SK-N-SH (cell line): ENCODE data around the gene CD300H. TPM values are rescaled to one million over a fixed set of nuclear protein-coding genes. Genes with fewer than 3 reads are reported as not detected.

Experiments used
- CTCF ChIA-PET: fragments of 300-600, 350-600 bp; formaldehyde crosslinking; extraction: SDS; loops from one replicate; lab custom pipeline; 2021; lab: Yijun Ruan, JAX
- POLR2A ChIA-PET: fragments of 350-600 bp; sonication (Branson Sonifier 250); formaldehyde crosslinking; extraction: SDS; loops from one replicate; lab custom pipeline; 2020; ENCODE audit warnings: antibody characterized with exemption, inconsistent platforms; lab: Yijun Ruan, JAX
- DNase-seq: peaks from one replicate; pipeline ENCODE4 v3.0.0; 2012
- H2AFZ ChIP-seq: fragments of 200-600 bp; sonication (generic); 2 replicates; pipeline ENCODE4 v1.8.1; 2016; ENCODE audit warnings: antibody characterized with exemption, mild to moderate bottlenecking, low read depth
- H3F3A ChIP-seq: fragments of 200-600 bp; sonication (generic); replicated peaks from 2 replicates; pipeline ENCODE3; 2016; ENCODE audit warnings: antibody characterized with exemption, mild to moderate bottlenecking; ENCODE audit not compliant: insufficient read depth
- H3K27ac ChIP-seq, 2 experiments: fragments of 200-500 bp in 1 of 2; fragments of 200-600 bp in 1 of 2; sonication (Bioruptor generic) in 1 of 2; sonication (generic), shearing (Covaris generic) in 1 of 2; 2 replicates each; pipeline versions ENCODE4 v1.5.1 to v1.6.1; 2014 to 2016; ENCODE audit warnings: low read depth in 2 of 2, inconsistent platforms in 1 of 2, low read length in 1 of 2, mild to moderate bottlenecking in 1 of 2, mixed read lengths in 1 of 2
- H3K27me3 ChIP-seq: fragments of 200-600 bp; sonication (generic), shearing (Covaris generic); 2 replicates; pipeline ENCODE4 v1.6.1; 2016; ENCODE audit warnings: mixed run types; ENCODE audit not compliant: insufficient read depth
- H3K36me3 ChIP-seq, 2 experiments: fragments of 200-500 bp in 1 of 2; fragments of 200-600 bp in 1 of 2; sonication (Bioruptor generic) in 1 of 2; sonication (generic) in 1 of 2; replicated peaks in 1 of 2; 2 replicates each; pipeline versions ENCODE3 to v1.5.1; 2014 to 2016; ENCODE audit warnings: low read length in 1 of 2, mild to moderate bottlenecking in 1 of 2; ENCODE audit not compliant: insufficient read depth in 2 of 2, control insufficient read depth in 1 of 2
- H3K4me1 ChIP-seq, 2 experiments: fragments of 200-500 bp in 1 of 2; fragments of 200-600 bp in 1 of 2; sonication (Bioruptor generic) in 1 of 2; sonication (generic), shearing (Covaris generic) in 1 of 2; 2 replicates each; pipeline versions ENCODE4 v1.5.1 to v1.6.1; 2014 to 2016; ENCODE audit warnings: low read depth in 1 of 2, low read length in 1 of 2, mixed run types in 1 of 2; ENCODE audit not compliant: insufficient read depth in 2 of 2, control insufficient read depth in 1 of 2
- H3K4me2 ChIP-seq: fragments of 200-600 bp; sonication (generic), shearing (Covaris generic); 2 replicates; pipeline ENCODE4 v1.6.1; 2017; ENCODE audit warnings: mixed run types
- H3K4me3 ChIP-seq, 2 experiments: fragments of 200-500 bp in 1 of 2; fragments of 200-600 bp in 1 of 2; sonication (Bioruptor generic) in 1 of 2; sonication (generic), shearing (Covaris generic) in 1 of 2; 2 replicates each; pipeline versions ENCODE4 v1.5.1 to v1.8.1; 2014 to 2016; ENCODE audit warnings: low read depth in 2 of 2, inconsistent platforms in 1 of 2, low read length in 1 of 2, mild to moderate bottlenecking in 1 of 2, mixed read lengths in 1 of 2, moderate library complexity in 1 of 2
- H3K79me2 ChIP-seq: fragments of 200-600 bp; sonication (generic); 2 replicates; pipeline ENCODE4 v1.8.1; 2017; ENCODE audit warnings: mild to moderate bottlenecking; ENCODE audit not compliant: insufficient read depth
- H3K9ac ChIP-seq: fragments of 200-600 bp; sonication (generic); 2 replicates; pipeline ENCODE4 v1.6.1; 2017; ENCODE audit warnings: mixed run types
- H3K9me2 ChIP-seq: fragments of 200-600 bp; sonication (generic); 2 replicates; pipeline ENCODE4 v1.6.1; 2017; ENCODE audit warnings: mixed run types
- H3K9me3 ChIP-seq: fragments of 200-600 bp; sonication (generic); 2 replicates; pipeline ENCODE4 v1.6.1; 2017; ENCODE audit warnings: mixed run types, mild to moderate bottlenecking, moderate library complexity
- H4K20me1 ChIP-seq: fragments of 200-600 bp; sonication (generic); 2 replicates; pipeline ENCODE4 v1.6.1; 2017; ENCODE audit warnings: mild to moderate bottlenecking, mixed run types; ENCODE audit not compliant: insufficient read depth
- CHD2 ChIP-seq: fragments of 150-350 bp; IDR thresholded peaks from 2 replicates; pipeline ENCODE4 v1.6.1; 2018; ENCODE audit warnings: low read length; ENCODE audit not compliant: partially characterized antibody
- EP300 ChIP-seq, 2 experiments: IDR thresholded peaks; 2 replicates each; pipeline versions ENCODE4 v1.4.0 to v1.6.1; 2012; ENCODE audit warnings: borderline replicate concordance in 1 of 2, low read depth in 1 of 2, low read length in 1 of 2
- EZH2phosphoT487 ChIP-seq: fragments of 200-600 bp; sonication (generic); IDR thresholded peaks from 2 replicates; pipeline ENCODE4 v1.6.1; 2017; ENCODE audit warnings: low read depth, mixed run types, mild to moderate bottlenecking, antibody characterized with exemption, moderate library complexity, borderline replicate concordance
- FOSL2 ChIP-seq: IDR thresholded peaks from 2 replicates; pipeline ENCODE4 v1.4.0; 2012; ENCODE audit warnings: low read depth, mild to moderate bottlenecking, moderate library complexity, borderline replicate concordance
- FOXJ3 ChIP-seq: sonication (generic); formaldehyde crosslinking; IDR thresholded peaks from 2 replicates; pipeline ENCODE4 v1.5.1; 2020; ENCODE audit warnings: mild to moderate bottlenecking, missing genetic modification reagents
- FOXM1 ChIP-seq: IDR thresholded peaks from 2 replicates; pipeline ENCODE4 v1.4.0; 2012; ENCODE audit warnings: low read depth, mild to moderate bottlenecking
- GATA2 ChIP-seq: sonication (generic); formaldehyde crosslinking; IDR thresholded peaks from 2 replicates; pipeline ENCODE4 v1.5.0; 2020; ENCODE audit warnings: mild to moderate bottlenecking, missing genetic modification reagents
- IRF3 ChIP-seq: fragments of 150-350 bp; IDR thresholded peaks from 2 replicates; pipeline ENCODE4 v1.6.1; 2016; ENCODE audit warnings: mild to moderate bottlenecking, low read depth, low read length
- MEF2A ChIP-seq: IDR thresholded peaks from 2 replicates; pipeline ENCODE4 v1.4.0; 2012; ENCODE audit warnings: low read depth, borderline replicate concordance
- MXI1 ChIP-seq: IDR thresholded peaks from 2 replicates; pipeline ENCODE4 v1.6.1; 2012; ENCODE audit warnings: mild to moderate bottlenecking, low read depth, low read length, improper control_type of control experiment
- NFIC ChIP-seq: IDR thresholded peaks from 2 replicates; pipeline ENCODE4 v1.4.0; 2012; ENCODE audit warnings: borderline replicate concordance
- POLR2AphosphoS5 ChIP-seq: IDR thresholded peaks from 2 replicates; pipeline ENCODE4 v1.6.1; 2012; ENCODE audit warnings: low read depth, low read length
- REST ChIP-seq: IDR thresholded peaks from 2 replicates; pipeline ENCODE4 v1.6.1; 2012; ENCODE audit warnings: mild to moderate bottlenecking, low read depth, low read length, moderate library complexity
- SIN3A ChIP-seq: IDR thresholded peaks from 2 replicates; pipeline ENCODE4 v1.6.1; 2012; ENCODE audit warnings: low read depth, mild to moderate bottlenecking, low read length, moderate library complexity, borderline replicate concordance
- SMC3 ChIP-seq: IDR thresholded peaks from 2 replicates; pipeline ENCODE4 v1.6.1; 2012; ENCODE audit warnings: low read depth, low read length, improper control_type of control experiment
- TAF1 ChIP-seq: IDR thresholded peaks from 2 replicates; pipeline ENCODE4 v1.6.1; 2012; ENCODE audit warnings: low read depth, mild to moderate bottlenecking, low read length, moderate library complexity, borderline replicate concordance
- USF2 ChIP-seq: fragments of 150-350 bp; IDR thresholded peaks from 2 replicates; pipeline ENCODE4 v1.6.1; 2017; ENCODE audit warnings: antibody characterized with exemption, low read length, low read depth, borderline replicate concordance
- WGBS: methylation state at CpG from one replicate; pipeline ENCODE4 v1.1.6; 2017; ENCODE audit warnings: low lambda C conversion rate; 5-methylcytosine and 5-hydroxymethylcytosine counted together
- polyA plus RNA-seq, 3 experiments: library from polyadenylated mRNA; depleted of rRNA; stranded (reverse); fragments of >200 nt; gene quantifications; 2 replicates each; pipeline ENCODE4 v1.2.3, GENCODE V29; 2012

CD300H gene
- polyA plus RNA-seq, 1 of the 3 experiments (the other 2 are of a cell fraction), result not detected

- no peaks in the 10 kb centered on the region for H3K79me2 ChIP-seq
- no peaks in the 10 kb centered on the region for H3K9me3 ChIP-seq
- no peaks in the 10 kb centered on the region for H3K4me1 ChIP-seq
- H3K27ac ChIP-seq, result no peak overlapping the region
- DNase-seq, result no peak
- no peak overlapping the region for H2AFZ ChIP-seq
- no peak overlapping the region for H3K4me3 ChIP-seq
- WGBS, result 46% methylated on average over 29 of the region's 32 CpGs
- no peaks in the 10 kb centered on the region for H3K27me3 ChIP-seq
- no peaks in the 10 kb centered on the region for H3K9me2 ChIP-seq
- TF ChIP-seq GATA2 (CRISPR knock-in tag) (no peak), MXI1 (no peak), FOXJ3 (CRISPR knock-in tag) (no peak), EZH2phosphoT487 (no peak), USF2 (no peak), FOSL2 (no peak), POLR2AphosphoS5 (no peak), CHD2 (no peak), FOXM1 (no peak), SIN3A (no peak), EP300 (IDR thresholded peaks at IDR 0.05; ENCODE audit: borderline replicate concordance in 1 of 2, low read depth in 1 of 2, low read length in 1 of 2) (no peak), MEF2A (no peak)
- H3K9ac ChIP-seq, result no peak overlapping the region
- no peaks in the 10 kb centered on the region for H4K20me1 ChIP-seq
- no peak overlapping the region for H3K4me2 ChIP-seq
- H3F3A ChIP-seq, result no peaks in the 10 kb centered on the region
- POLR2A ChIA-PET, result no interaction called here
- CTCF ChIA-PET, result interaction anchor here (1.1 to 2.3 kb wide), 4 partner anchors 37 to 201 kb away, joined by 3 to 7 read pairs (median 4); no protein-coding TSS in a partner anchor
- no peaks in the 10 kb centered on the region for H3K36me3 ChIP-seq
Measured at GRCh38 chr17:74569020-74570003, 2.0 kb upstream of the CD300H start.

- no peak overlapping the region for H3K27ac ChIP-seq
- H3K4me1 ChIP-seq, result no peaks in the 10 kb centered on the region
- H3K4me2 ChIP-seq, result no peak overlapping the region
- H4K20me1 ChIP-seq, result no peaks in the 10 kb centered on the region
- no peak overlapping the region for H3K4me3 ChIP-seq
- H3K9me3 ChIP-seq, result no peaks in the 10 kb centered on the region
- H3K9me2 ChIP-seq, result no peaks in the 10 kb centered on the region
- CTCF ChIA-PET, result interaction anchor here (1.7 to 3.8 kb wide), 4 partner anchors 21 to 169 kb away, joined by 4 to 104 read pairs (median 29); partner anchors contain the start of gene RAB37
- H3K36me3 ChIP-seq, result no peaks in the 10 kb centered on the region
- no peaks in the 10 kb centered on the region for H3K27me3 ChIP-seq
- no peaks in the 10 kb centered on the region for H3K79me2 ChIP-seq
- WGBS, result 20% methylated on average over 4 of the region's 4 CpGs
- no peak overlapping the region for H2AFZ ChIP-seq
- no peaks in the 10 kb centered on the region for H3F3A ChIP-seq
- no peak for DNase-seq
- no peak overlapping the region for H3K9ac ChIP-seq
- POLR2A ChIA-PET, result no interaction called here
- TF ChIP-seq NFIC, result no peak
- TF ChIP-seq SMC3, result no peak
- no peak for TF ChIP-seq FOXJ3 (CRISPR knock-in tag)
- TF ChIP-seq USF2, result no peak
- TF ChIP-seq FOXM1, result no peak
- no peak for TF ChIP-seq TAF1
- TF ChIP-seq IRF3, result no peak
- TF ChIP-seq REST, result no peak
Measured at GRCh38 chr17:74568106-74568873, 981 bp upstream of the CD300H start.
